Heart left ventricle (tissue), 13 donors: ENCODE data around the gene C14orf93.

ENCODE experiments used
- POLR2A ChIP-seq, 2 donors: fragments of 450-650 bp; IDR thresholded peaks; one replicate each; pipeline ENCODE4 v1.6.1; 2017; ENCODE audit warnings: antibody characterized with exemption in 2 of 2, mild to moderate bottlenecking in 2 of 2, moderate library complexity in 2 of 2
- TF ChIP-seq, protein P1 (sequence below), 12 donors: fragments of 200-600 bp; sonication (generic) in 4 of 12; IDR thresholded peaks; one replicate each; pipeline versions ENCODE4 v1.5.0 to v1.8.0; 2018 to 2022; ENCODE audit warnings: antibody characterized with exemption in 12 of 12, mild to moderate bottlenecking in 5 of 12
- donor health status: ischemic (EF 13 %, LVEDD 7.1; RV severe dilation, severe dysfunction).
- donor health status: DM: no; HTN: yes; CAD: no.
- donor health status: DM: no; HTN: no; CAD: no.
- donor health status: ischemic (EF 25% LVEDD 6.9; RV normal size, moderate dysfunction).
- donor health status: ischemic (EF 25% LVEDD 5.7; RV mildly dilated, moderate dysfunction).
- donor health status: ischemic (EF 35%, LVEDD 5.7; RV mildly dilated, moderate dysfunction).
- donor health status: nonischemic (EF 11% LVEDD 7.7; RV severe dilation, severe dysfunction).
- donor health status: DM: yes; HTN: yes; CAD: no.
- donor health status: PGD.
- donor health status: ischemic (EF 29% LVEDD 5.4; RV normal size, mild dysfunction).
- donor health status: nonischemic (EF 23%, LVEDD 6.1; RV moderate dilation, normal function).

DNA sequence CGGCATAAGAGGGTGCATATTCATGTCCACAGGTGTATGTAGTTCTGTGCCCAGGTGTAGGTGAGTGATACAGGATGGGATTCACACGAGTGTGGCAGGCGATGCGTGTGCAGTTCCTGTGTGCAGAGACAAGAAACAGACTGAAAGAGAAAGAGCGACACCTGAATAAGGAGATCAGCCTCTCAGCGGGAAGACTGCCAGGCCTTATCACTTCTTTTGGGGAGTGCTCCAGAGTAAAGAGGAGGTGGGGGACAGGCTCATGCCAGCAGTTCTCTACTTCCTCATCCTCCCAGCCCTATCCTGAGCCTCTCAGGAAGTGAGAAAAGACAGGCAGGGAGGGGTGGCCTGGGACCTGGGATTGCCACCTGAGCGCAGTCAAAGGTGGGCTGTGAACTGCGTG, 34.9 kb upstream of the C14orf93 start:
- no peak for TF ChIP-seq POLR2A (IDR thresholded peaks at IDR 0.05)
- TF ChIP-seq, protein P1, sequence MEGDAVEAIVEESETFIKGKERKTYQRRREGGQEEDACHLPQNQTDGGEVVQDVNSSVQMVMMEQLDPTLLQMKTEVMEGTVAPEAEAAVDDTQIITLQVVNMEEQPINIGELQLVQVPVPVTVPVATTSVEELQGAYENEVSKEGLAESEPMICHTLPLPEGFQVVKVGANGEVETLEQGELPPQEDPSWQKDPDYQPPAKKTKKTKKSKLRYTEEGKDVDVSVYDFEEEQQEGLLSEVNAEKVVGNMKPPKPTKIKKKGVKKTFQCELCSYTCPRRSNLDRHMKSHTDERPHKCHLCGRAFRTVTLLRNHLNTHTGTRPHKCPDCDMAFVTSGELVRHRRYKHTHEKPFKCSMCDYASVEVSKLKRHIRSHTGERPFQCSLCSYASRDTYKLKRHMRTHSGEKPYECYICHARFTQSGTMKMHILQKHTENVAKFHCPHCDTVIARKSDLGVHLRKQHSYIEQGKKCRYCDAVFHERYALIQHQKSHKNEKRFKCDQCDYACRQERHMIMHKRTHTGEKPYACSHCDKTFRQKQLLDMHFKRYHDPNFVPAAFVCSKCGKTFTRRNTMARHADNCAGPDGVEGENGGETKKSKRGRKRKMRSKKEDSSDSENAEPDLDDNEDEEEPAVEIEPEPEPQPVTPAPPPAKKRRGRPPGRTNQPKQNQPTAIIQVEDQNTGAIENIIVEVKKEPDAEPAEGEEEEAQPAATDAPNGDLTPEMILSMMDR (IDR thresholded peaks at IDR 0.05), result no peak
